Body of pancreas (tissue), 4 donors: ENCODE data around the gene NUP214. TPM values are rescaled to one million over a fixed set of nuclear protein-coding genes. Genes with fewer than 3 reads are reported as not detected.
"Not testable (repeated sequence)": the region's sequence is repeated elsewhere in the genome, so short reads cannot be mapped to it uniquely, and the experiment has no call there.

Source experiments
- ATAC-seq: fragments of 150-250 bp; one replicate; pipeline ENCODE4 v1.9.1; 2016
- DNase-seq, 4 donors: peaks; one replicate each; pipeline ENCODE4 v3.0.0-alpha.2; 2019
- H3K27ac ChIP-seq, 4 donors: fragments of 200-600 bp; sonication (generic); 1 replicate in 3 of 4; 2 replicates in 1 of 4; pipeline versions ENCODE4 v1.5.1 to v1.6.1; 2016 to 2019; ENCODE audit warnings: mild to moderate bottlenecking in 1 of 4, mixed read lengths in 1 of 4, moderate library complexity in 1 of 4
- H3K27me3 ChIP-seq, 2 donors: fragments of 200-600 bp; sonication (generic); one replicate each; pipeline ENCODE4 v1.6.0; 2016; ENCODE audit warnings: mild to moderate bottlenecking in 1 of 2
- H3K36me3 ChIP-seq, 2 donors: fragments of 200-600 bp; sonication (generic); replicated peaks in 1 of 2; 2 replicates each; pipeline ENCODE4 v1.5.1; 2016; ENCODE audit warnings: low read depth in 2 of 2; ENCODE audit not compliant: insufficient read depth in 1 of 2
- H3K4me1 ChIP-seq: fragments of 200-600 bp; sonication (generic); one replicate; pipeline ENCODE4 v1.6.0; 2016
- H3K4me3 ChIP-seq, 2 donors: fragments of 200-600 bp; sonication (generic); 1 replicate in 1 of 2; 2 replicates in 1 of 2; pipeline ENCODE4 v1.5.1; 2016 to 2019
- H3K9me3 ChIP-seq, 3 donors: fragments of 200-600 bp; sonication (generic); 1 replicate in 2 of 3; 2 replicates in 1 of 3; pipeline ENCODE4 v1.5.1; 2016
- POLR2A ChIP-seq, 3 donors: fragments of 450-650 bp; IDR thresholded peaks; one replicate each; pipeline ENCODE4 v1.6.1; 2016; ENCODE audit warnings: antibody characterized with exemption in 3 of 3, mild to moderate bottlenecking in 2 of 3
- WGBS, 2 donors: methylation state at CpG; one replicate each; pipeline ENCODE4 v1.1.5; 2017; 5-methylcytosine and 5-hydroxymethylcytosine counted together
- intact Hi-C: fragments of 100-400 bp; cut with DNase I; formaldehyde crosslinking; loops from one replicate; pipeline ENCODE4 v1.15.1; 2023
- total RNA-seq, 2 donors: library from RNA; depleted of rRNA; stranded (reverse); fragments of >200 nt; gene quantifications; one replicate each; pipeline ENCODE4 v1.1.0, GENCODE V29; 2016
- TF ChIP-seq, protein P1 (sequence below), 7 experiments: fragments of 450-650 bp in 4 of 7; fragments of 200-600 bp in 3 of 7; sonication (generic) in 3 of 7; IDR thresholded peaks; one replicate each; pipeline ENCODE4 v1.5.1; 2016 to 2019; ENCODE audit warnings: antibody characterized with exemption in 7 of 7

Gene NUP214
- total RNA-seq, 2 donors from 2014 or later = 24.7 to 29.6 TPM

DNA sequence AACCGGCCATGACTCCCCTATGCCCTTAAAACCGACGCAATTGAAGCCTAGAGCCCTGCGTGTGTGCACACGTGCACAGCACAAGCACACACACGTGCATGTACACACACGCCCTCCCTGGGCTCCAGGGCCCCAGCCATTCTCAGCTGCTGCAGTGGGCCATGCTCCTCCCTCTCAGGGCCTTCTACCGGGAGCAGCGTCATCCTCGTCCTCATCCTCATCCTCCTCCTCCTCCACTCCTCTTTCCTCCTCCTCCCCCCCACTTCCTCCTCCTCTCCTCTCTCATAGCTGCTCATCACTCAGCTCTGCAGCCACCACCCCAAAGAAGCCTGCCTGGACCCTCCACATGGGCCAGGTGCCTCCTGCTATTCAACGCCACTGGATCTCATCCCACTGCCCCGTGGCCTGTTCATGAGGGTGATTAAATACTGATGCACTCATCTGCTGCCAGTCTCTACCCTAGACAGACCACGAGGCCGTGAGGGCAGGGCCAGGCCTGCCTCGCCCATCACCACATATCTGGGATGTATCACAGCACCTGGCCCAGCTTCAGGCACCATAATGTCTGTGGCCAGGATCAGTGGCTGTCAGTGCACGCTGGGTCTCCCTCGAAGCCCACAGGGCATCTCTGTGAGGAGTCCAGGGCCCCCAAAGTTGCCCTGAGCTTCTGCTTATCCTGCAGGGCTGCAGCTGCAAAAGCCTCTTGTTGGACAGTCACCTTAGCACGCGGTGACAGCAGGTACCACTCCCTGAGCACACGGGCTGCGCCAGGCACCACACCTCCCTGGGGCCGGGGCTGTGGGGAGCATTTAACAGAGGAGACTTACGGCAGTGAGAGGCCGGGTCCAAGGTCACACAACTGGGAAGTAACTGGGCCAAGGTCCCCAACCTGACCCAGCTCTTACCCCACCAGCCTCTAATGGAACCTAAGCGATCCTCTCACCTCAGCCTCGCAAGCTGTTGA is 141.2 kb downstream of the NUP214 start:
- TF ChIP-seq, protein P1, sequence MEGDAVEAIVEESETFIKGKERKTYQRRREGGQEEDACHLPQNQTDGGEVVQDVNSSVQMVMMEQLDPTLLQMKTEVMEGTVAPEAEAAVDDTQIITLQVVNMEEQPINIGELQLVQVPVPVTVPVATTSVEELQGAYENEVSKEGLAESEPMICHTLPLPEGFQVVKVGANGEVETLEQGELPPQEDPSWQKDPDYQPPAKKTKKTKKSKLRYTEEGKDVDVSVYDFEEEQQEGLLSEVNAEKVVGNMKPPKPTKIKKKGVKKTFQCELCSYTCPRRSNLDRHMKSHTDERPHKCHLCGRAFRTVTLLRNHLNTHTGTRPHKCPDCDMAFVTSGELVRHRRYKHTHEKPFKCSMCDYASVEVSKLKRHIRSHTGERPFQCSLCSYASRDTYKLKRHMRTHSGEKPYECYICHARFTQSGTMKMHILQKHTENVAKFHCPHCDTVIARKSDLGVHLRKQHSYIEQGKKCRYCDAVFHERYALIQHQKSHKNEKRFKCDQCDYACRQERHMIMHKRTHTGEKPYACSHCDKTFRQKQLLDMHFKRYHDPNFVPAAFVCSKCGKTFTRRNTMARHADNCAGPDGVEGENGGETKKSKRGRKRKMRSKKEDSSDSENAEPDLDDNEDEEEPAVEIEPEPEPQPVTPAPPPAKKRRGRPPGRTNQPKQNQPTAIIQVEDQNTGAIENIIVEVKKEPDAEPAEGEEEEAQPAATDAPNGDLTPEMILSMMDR (IDR thresholded peaks at IDR 0.05) = no peak
- TF ChIP-seq POLR2A (IDR thresholded peaks at IDR 0.05) = no peak
- no peak overlapping the region for H3K4me3 ChIP-seq
- DNase-seq (peak in 1 of 4 donors; percentile 9), ATAC-seq (no peak)
- H3K27ac ChIP-seq = no peak overlapping the region
- WGBS, 2 donors = 68% methylated on average over 21 to 24 of the region's 26 CpGs
- H3K4me1 ChIP-seq = no peaks in the 10 kb centered on the region
- no peaks in the 10 kb centered on the region for H3K36me3 ChIP-seq
- H3K27me3 ChIP-seq = no peaks in the 10 kb centered on the region
- no peaks in the 10 kb centered on the region for H3K9me3 ChIP-seq
- intact Hi-C loops = no loop called here

DNA sequence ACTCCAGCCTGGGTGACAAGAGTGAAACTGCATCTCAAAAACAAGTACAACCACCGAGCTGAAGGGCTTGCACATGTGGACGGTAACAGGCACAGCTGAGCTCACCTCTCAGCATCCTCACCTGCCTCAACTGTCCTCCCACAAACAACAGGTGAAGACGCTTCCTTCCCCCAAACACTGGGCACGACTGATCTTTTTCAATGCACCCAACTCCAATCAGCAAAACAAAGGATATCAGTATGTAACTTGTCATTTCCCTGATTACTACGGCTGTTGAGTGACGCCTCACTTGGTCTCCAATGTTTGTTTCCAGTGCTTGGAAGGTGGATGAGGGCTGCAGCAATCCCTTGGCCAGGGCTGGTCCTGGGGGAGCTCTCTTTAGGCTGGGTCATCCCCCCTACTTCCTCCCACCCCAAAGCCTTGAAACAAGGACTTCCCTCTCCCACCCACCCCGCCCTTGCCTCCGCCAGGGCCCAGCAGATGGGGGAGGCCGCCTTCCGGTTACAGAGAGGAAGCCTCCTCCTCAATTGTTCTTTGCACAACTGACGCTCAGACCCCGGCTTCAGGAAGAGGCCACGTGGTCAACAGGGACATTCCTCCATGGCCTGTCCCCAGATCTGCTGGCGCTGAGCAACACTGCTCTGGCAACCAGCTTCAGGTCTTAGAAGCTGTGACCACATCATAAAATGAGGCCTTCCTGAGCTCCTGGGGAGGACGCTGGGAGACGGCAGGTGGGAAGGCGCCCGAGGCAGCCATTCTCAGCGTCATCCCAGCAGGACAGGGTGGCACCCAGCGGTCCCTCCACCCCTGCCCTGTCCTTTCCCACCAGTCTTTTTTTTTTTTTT is 145.0 kb downstream of the NUP214 start:
- no peaks in the 10 kb centered on the region for H3K4me1 ChIP-seq
- 61 to 82% methylated on average over 17 to 19 of the region's 20 CpGs for WGBS, 2 donors
- peak; percentile 49 for ATAC-seq
- H3K27me3 ChIP-seq = no peaks in the 10 kb centered on the region
- H3K9me3 ChIP-seq = no peaks in the 10 kb centered on the region
- no peaks in the 10 kb centered on the region for H3K36me3 ChIP-seq
- peak in 2 of 4 donors; percentile 36 to 74 for DNase-seq
- TF ChIP-seq, protein P1 (IDR thresholded peaks at IDR 0.05) = no peak
- TF ChIP-seq POLR2A (IDR thresholded peaks at IDR 0.05) = no peak
- no peak overlapping the region for H3K4me3 ChIP-seq
- peak overlapping the region in 2 of 4 donors; percentile 44 to 65 for H3K27ac ChIP-seq
- intact Hi-C loops = no loop called here

GRCh38 chr9:131271016-131271273 is 145.6 kb downstream of the NUP214 start:
- H3K4me1 ChIP-seq, H3K4me3 ChIP-seq, ATAC-seq, H3K9me3 ChIP-seq, H3K36me3 ChIP-seq, H3K27me3 ChIP-seq, intact Hi-C loops, DNase-seq: not testable (repeated sequence)
- peak overlapping the region in 2 of 4 donors; percentile 44 to 65 for H3K27ac ChIP-seq
- WGBS, 2 donors = 86 to 88% methylated on average over 1 of the region's 1 CpG

DNA sequence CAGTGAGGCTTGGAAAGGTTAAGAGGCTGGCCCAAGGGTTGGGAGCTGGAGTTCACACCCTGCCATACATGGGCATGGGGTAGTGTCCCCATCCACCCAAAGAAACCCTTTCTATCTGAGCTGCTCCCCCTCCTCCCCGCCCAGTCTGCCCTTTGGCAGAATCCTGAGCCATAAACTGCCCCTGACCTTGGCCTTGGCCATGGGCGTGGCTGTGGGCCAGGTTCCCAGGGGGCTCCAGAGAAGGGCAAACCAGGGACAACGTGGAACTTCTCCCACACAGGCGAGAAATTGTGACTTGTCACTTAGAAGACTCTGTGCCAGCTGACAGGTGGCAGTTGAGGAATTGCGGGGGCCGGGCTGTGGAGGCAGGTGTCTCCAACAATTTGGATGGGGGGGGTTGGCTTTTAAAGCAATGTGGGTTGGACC is 146.1 kb downstream of the NUP214 start:
- peak overlapping the region in 2 of 4 donors; percentile 44 to 65 for H3K27ac ChIP-seq
- H3K36me3 ChIP-seq = no peaks in the 10 kb centered on the region
- H3K4me1 ChIP-seq = peaks cover 4% of the 10 kb centered on the region
- H3K27me3 ChIP-seq = no peaks in the 10 kb centered on the region
- no peak overlapping the region for H3K4me3 ChIP-seq
- TF ChIP-seq, protein P1 (IDR thresholded peaks at IDR 0.05) = no peak
- TF ChIP-seq POLR2A (IDR thresholded peaks at IDR 0.05) = no peak
- ATAC-seq = no peak
- no peaks in the 10 kb centered on the region for H3K9me3 ChIP-seq
- 70 to 93% methylated on average over 3 to 6 of the region's 6 CpGs for WGBS, 2 donors
- intact Hi-C loops = no loop called here
- DNase-seq = no peak

GRCh38 chr9:131272212-131272611 is 146.8 kb downstream of the NUP214 start:
- H3K27me3 ChIP-seq = no peaks in the 10 kb centered on the region
- H3K4me3 ChIP-seq = no peak overlapping the region
- H3K4me1 ChIP-seq = peaks cover 9% of the 10 kb centered on the region
- no peaks in the 10 kb centered on the region for H3K36me3 ChIP-seq
- TF ChIP-seq POLR2A (IDR thresholded peaks at IDR 0.05) = no peak
- TF ChIP-seq, protein P1 (IDR thresholded peaks at IDR 0.05) = no peak
- intact Hi-C loops = no loop called here
- 83 to 100% methylated on average over 2 to 3 of the region's 3 CpGs for WGBS, 2 donors
- DNase-seq (no peak), ATAC-seq (no peak)
- H3K27ac ChIP-seq = peak overlapping the region in 1 of 4 donors; percentile 67
- no peaks in the 10 kb centered on the region for H3K9me3 ChIP-seq
